NCI-H1694 (cell line): ENCODE results near the gene CCBE1.

Experiments used
- DNase-seq: peaks from one replicate; lab custom pipeline; 2025; lab: John Stamatoyannopoulos, UW

The CCBE1 gene

GRCh38 chr18:59619816-59620215 lies 77.4 kb downstream of the CCBE1 start:
- no peak for DNase-seq

GRCh38 chr18:59617468-59617932 lies 79.7 kb downstream of the CCBE1 start:
- DNase-seq = no peak

- no peak for DNase-seq
Measured at GRCh38 chr18:59616501-59616900, 80.7 kb downstream of the CCBE1 start.

- DNase-seq = no peak
Measured at GRCh38 chr18:59613903-59614302, 83.3 kb downstream of the CCBE1 start.

- no peak for DNase-seq
Measured at GRCh38 chr18:59612381-59612780, 84.8 kb downstream of the CCBE1 start.

GRCh38 chr18:59610546-59611140 lies 86.6 kb downstream of the CCBE1 start:
- no peak for DNase-seq

GRCh38 chr18:59609654-59610053 lies 87.6 kb downstream of the CCBE1 start:
- no peak for DNase-seq

GRCh38 chr18:59607471-59607870 lies 89.8 kb downstream of the CCBE1 start:
- no peak for DNase-seq

GRCh38 chr18:59607078-59607379 lies 90.2 kb downstream of the CCBE1 start:
- no peak for DNase-seq

- DNase-seq = no peak
Measured at GRCh38 chr18:59606193-59607077, 90.8 kb downstream of the CCBE1 start.

- DNase-seq = no peak
Measured at GRCh38 chr18:59605633-59606192, 91.5 kb downstream of the CCBE1 start.

GRCh38 chr18:59604877-59605276 lies 92.3 kb downstream of the CCBE1 start:
- peak; percentile 20 for DNase-seq

GRCh38 chr18:59597049-59597448 lies 100.2 kb downstream of the CCBE1 start:
- DNase-seq = no peak

GRCh38 chr18:59593291-59593717 lies 103.9 kb downstream of the CCBE1 start:
- no peak for DNase-seq

- no peak for DNase-seq
Measured at GRCh38 chr18:59592624-59593023, 104.6 kb downstream of the CCBE1 start.

- DNase-seq = no peak
Measured at GRCh38 chr18:59582395-59582794, 114.8 kb downstream of the CCBE1 start.

GRCh38 chr18:59579509-59579908 lies 117.7 kb downstream of the CCBE1 start:
- no peak for DNase-seq

GRCh38 chr18:59577386-59577655 lies 119.9 kb downstream of the CCBE1 start:
- no peak for DNase-seq

GRCh38 chr18:59576541-59577385 lies 120.5 kb downstream of the CCBE1 start:
- no peak for DNase-seq

GRCh38 chr18:59575995-59576394 lies 121.2 kb downstream of the CCBE1 start:
- DNase-seq = no peak

- DNase-seq = no peak
Measured at GRCh38 chr18:59573962-59574361, 123.3 kb downstream of the CCBE1 start.

GRCh38 chr18:59571902-59572301 lies 125.3 kb downstream of the CCBE1 start:
- DNase-seq = no peak

GRCh38 chr18:59570796-59571195 lies 126.4 kb downstream of the CCBE1 start:
- no peak for DNase-seq
